HL-60 (cell line): ENCODE measurements around the gene MTFP1.
"Not testable (repeated sequence)": the region's sequence is repeated elsewhere in the genome, so short reads cannot be mapped to it uniquely, and the experiment has no call there.

ENCODE experiments used
- CTCF ChIP-seq: IDR thresholded peaks from one replicate; pipeline ENCODE4 v1.5.1; 2011; ENCODE audit warnings: low read length, control low read depth, inconsistent platforms; ENCODE audit not compliant: insufficient read depth
- POLR2AphosphoS5 ChIP-seq: IDR thresholded peaks from 2 replicates; pipeline ENCODE4 v1.6.1; 2012; ENCODE audit warnings: low read depth
- REST ChIP-seq: IDR thresholded peaks from 2 replicates; pipeline ENCODE4 v1.6.1; 2012; ENCODE audit warnings: low read depth; ENCODE audit not compliant: insufficient replicate concordance

GRCh38 chr22:30402766-30403104 is 22.8 kb upstream of the MTFP1 start:
- TF ChIP-seq CTCF, REST, POLR2AphosphoS5: not testable (repeated sequence)
